ENCODE data around the gene MYOM1.

- TF ChIP-seq, protein P1, sequence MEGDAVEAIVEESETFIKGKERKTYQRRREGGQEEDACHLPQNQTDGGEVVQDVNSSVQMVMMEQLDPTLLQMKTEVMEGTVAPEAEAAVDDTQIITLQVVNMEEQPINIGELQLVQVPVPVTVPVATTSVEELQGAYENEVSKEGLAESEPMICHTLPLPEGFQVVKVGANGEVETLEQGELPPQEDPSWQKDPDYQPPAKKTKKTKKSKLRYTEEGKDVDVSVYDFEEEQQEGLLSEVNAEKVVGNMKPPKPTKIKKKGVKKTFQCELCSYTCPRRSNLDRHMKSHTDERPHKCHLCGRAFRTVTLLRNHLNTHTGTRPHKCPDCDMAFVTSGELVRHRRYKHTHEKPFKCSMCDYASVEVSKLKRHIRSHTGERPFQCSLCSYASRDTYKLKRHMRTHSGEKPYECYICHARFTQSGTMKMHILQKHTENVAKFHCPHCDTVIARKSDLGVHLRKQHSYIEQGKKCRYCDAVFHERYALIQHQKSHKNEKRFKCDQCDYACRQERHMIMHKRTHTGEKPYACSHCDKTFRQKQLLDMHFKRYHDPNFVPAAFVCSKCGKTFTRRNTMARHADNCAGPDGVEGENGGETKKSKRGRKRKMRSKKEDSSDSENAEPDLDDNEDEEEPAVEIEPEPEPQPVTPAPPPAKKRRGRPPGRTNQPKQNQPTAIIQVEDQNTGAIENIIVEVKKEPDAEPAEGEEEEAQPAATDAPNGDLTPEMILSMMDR (IDR thresholded peaks at IDR 0.05), result no peak
- no peak for TF ChIP-seq POLR2A (IDR thresholded peaks at IDR 0.05)
These were observed 14.7 kb upstream of the MYOM1 start for GRCh38 chr18:3234457-3234856.

Measured in Peyer's patch (tissue), 4 donors.